Testis (tissue), 3 donors: ENCODE data around the gene PCDHAC1. TPM values are rescaled to one million over a fixed set of nuclear protein-coding genes. Genes with fewer than 3 reads are reported as not detected.

Source experiments
- DNase-seq: peaks from one replicate; pipeline ENCODE4 v3.0.0-alpha.2; 2019
- H3K27ac ChIP-seq, 2 donors: fragments of 200-600 bp; sonication (generic); one replicate each; pipeline ENCODE4 v1.5.1; 2019
- H3K27me3 ChIP-seq: fragments of 200-600 bp; sonication (generic); one replicate; pipeline ENCODE4 v1.5.1; 2019
- H3K36me3 ChIP-seq: fragments of 200-600 bp; sonication (generic); one replicate; pipeline ENCODE4 v1.5.1; 2017; ENCODE audit warnings: low read depth; ENCODE audit errors: missing control alignments
- H3K4me1 ChIP-seq: fragments of 200-600 bp; sonication (generic); one replicate; pipeline ENCODE4 v1.5.1; 2019
- H3K4me3 ChIP-seq, 2 donors: fragments of 200-600 bp; sonication (generic); one replicate each; pipeline ENCODE4 v1.5.1; 2017 to 2019
- H3K9me3 ChIP-seq: fragments of 200-600 bp; sonication (generic); one replicate; pipeline ENCODE4 v1.5.1; 2017
- CTCF ChIP-seq, 3 experiments: fragments of 450-650 bp in 2 of 3; fragments of 200-600 bp in 1 of 3; sonication (generic) in 1 of 3; IDR thresholded peaks; one replicate each; pipeline ENCODE4 v1.5.1; 2016 to 2019; ENCODE audit warnings: antibody characterized with exemption in 3 of 3, mild to moderate bottlenecking in 2 of 3, moderate library complexity in 1 of 3
- POLR2A ChIP-seq: fragments of 450-650 bp; IDR thresholded peaks from one replicate; pipeline ENCODE4 v1.6.1; 2017; ENCODE audit warnings: antibody characterized with exemption, mild to moderate bottlenecking, moderate library complexity
- WGBS, 2 donors: methylation state at CpG; one replicate each; pipeline ENCODE4 v1.1.5; 2018; 5-methylcytosine and 5-hydroxymethylcytosine counted together
- intact Hi-C: fragments of 100-400 bp; cut with DNase I; formaldehyde crosslinking; loops from one replicate; pipeline ENCODE4 v1.15.1; 2023; ENCODE audit warnings: low total_unique reads
- polyA plus RNA-seq: library from polyadenylated mRNA; stranded (reverse); fragments of 350-450 nt; fragmentation: Illumina TruSeq; extraction: RNeasy Lipid Tissue Mini Kit (QIAGEN cat#74804); gene quantifications from one replicate; pipeline ENCODE4 v1.2.3, GENCODE V29; 2014; ENCODE audit warnings: low read depth, low replicate concordance; ENCODE audit not compliant: insufficient read depth
- total RNA-seq, 2 donors: library from RNA; depleted of rRNA; stranded (reverse); fragments of >200 nt; gene quantifications; one replicate each; pipeline ENCODE4 v1.2.3, GENCODE V29; 2016

The PCDHAC1 gene
- total and polyA plus RNA-seq, 3 donors from 2014 or later, result 1.8 to 7.5 (median 5.5) TPM

GRCh38 chr5:140966293-140967225 lies 40.5 kb downstream of the PCDHAC1 start, which contains the start of gene PCDHAC2:
Gene PCDHAC2, plus strand, starts transcription at chr5:140966476. Its CDS starts 291 bp downstream, at chr5:140966767.
- Histone ChIP-seq H3K27me3 (no peaks in the 10 kb centered on the region), H3K9me3 (no peaks in the 10 kb centered on the region), H3K4me1 (no peaks in the 10 kb centered on the region), H3K4me3 (peak within 1 kb of the TSS; percentile 53 to 61), H3K27ac (peak within 1 kb of the TSS; percentile 45 to 66), H3K36me3 (no peaks in the 10 kb centered on the region)
- intact Hi-C loops, result no loop called here
- peak; percentile 66 for DNase-seq
- 2% methylated on average over 19 to 59 of the region's 80 CpGs for WGBS, 2 donors
- TF ChIP-seq POLR2A, result no peak
- TF ChIP-seq CTCF (IDR thresholded peaks at IDR 0.05), result no peak

DNA sequence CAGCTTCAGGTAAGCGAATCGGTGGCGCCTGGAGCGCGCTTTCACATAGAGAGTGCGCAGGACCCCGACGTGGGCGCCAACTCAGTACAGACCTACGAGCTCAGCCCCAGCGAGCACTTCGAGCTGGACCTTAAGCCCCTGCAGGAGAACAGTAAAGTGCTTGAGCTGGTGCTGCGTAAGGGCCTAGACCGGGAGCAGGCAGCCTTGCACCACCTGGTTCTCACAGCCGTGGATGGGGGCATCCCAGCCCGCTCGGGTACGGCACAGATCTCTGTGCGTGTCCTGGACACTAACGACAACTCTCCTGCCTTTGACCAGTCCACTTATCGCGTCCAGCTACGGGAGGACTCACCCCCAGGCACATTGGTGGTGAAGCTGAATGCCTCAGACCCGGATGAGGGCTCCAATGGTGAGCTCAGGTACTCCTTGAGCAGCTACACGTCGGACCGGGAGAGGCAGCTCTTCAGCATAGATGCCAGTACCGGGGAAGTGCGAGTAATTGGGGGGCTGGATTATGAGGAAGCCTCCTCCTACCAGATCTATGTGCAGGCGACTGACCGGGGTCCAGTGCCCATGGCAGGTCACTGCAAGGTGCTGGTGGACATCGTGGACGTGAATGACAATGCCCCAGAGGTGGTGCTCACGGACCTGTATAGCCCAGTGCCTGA lies 41.3 kb downstream of the PCDHAC1 start:
- Histone ChIP-seq H3K4me1 (no peaks in the 10 kb centered on the region), H3K27ac (peak overlapping the region; percentile 45 to 66), H3K4me3 (peak overlapping the region; percentile 53 to 61), H3K9me3 (no peaks in the 10 kb centered on the region), H3K36me3 (no peaks in the 10 kb centered on the region), H3K27me3 (no peaks in the 10 kb centered on the region)
- DNase-seq, result no peak
- TF ChIP-seq CTCF (IDR thresholded peaks at IDR 0.05) (no peak), POLR2A (no peak)
- intact Hi-C loops, result no loop called here
- 33% methylated on average over 34 of the region's 34 CpGs; no CpG with 5 or more reads in 1 of the 2 donors for WGBS, 2 donors

- TF ChIP-seq CTCF (IDR thresholded peaks at IDR 0.05) (no peak), POLR2A (no peak)
- Histone ChIP-seq H3K36me3 (no peaks in the 10 kb centered on the region), H3K4me1 (no peaks in the 10 kb centered on the region), H3K27me3 (no peaks in the 10 kb centered on the region), H3K9me3 (no peaks in the 10 kb centered on the region), H3K4me3 (no peak overlapping the region), H3K27ac (no peak overlapping the region)
- intact Hi-C loops, result no loop called here
- no peak for DNase-seq
Measured at GRCh38 chr5:140969880-140970279, 43.8 kb downstream of the PCDHAC1 start.

DNA sequence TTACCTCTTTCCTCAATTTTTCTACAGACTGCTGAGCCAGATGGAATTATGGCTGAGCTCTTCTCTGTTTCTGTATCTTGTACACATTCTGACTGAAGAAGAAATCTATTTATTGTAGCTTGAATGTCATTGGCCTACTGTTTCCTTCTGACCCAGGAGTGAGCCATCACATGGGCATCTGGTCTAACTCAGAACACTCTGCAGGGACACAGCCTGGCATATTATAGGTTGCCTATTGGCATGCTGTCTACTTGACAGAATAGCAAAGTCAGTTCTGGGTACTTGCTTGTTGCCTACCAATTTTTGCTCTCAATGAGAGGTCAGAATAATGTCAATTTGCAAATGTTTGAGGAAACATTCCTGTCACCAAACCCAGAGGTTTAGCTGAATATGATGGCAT lies 47.5 kb downstream of the PCDHAC1 start:
- no peak overlapping the region for H3K27ac ChIP-seq
- H3K27me3 ChIP-seq, result no peaks in the 10 kb centered on the region
- TF ChIP-seq CTCF (IDR thresholded peaks at IDR 0.05) (no peak), POLR2A (no peak)
- no peak for DNase-seq
- intact Hi-C loops, result no loop called here
- no peaks in the 10 kb centered on the region for H3K9me3 ChIP-seq
- no peaks in the 10 kb centered on the region for H3K36me3 ChIP-seq
- peaks cover 9% of the 10 kb centered on the region for H3K4me1 ChIP-seq
- no peak overlapping the region for H3K4me3 ChIP-seq
